Neural progenitor cell (in vitro differentiated cells): Measurements from ENCODE around the gene ZFYVE19. TPM values are rescaled to one million over a fixed set of nuclear protein-coding genes. Genes with fewer than 3 reads are reported as not detected.

ENCODE experiments used
- DNase-seq: peaks from one replicate; pipeline ENCODE4 v3.0.0-alpha.2; 2016; ENCODE audit warnings: low spot score
- H2AFZ ChIP-seq: fragments of 200-600 bp; sonication (generic); replicated peaks from 2 replicates; pipeline ENCODE4 v1.6.1; 2016; ENCODE audit warnings: antibody characterized with exemption
- H3F3A ChIP-seq: fragments of 200-600 bp; sonication (generic); 2 replicates; pipeline ENCODE4 v1.6.1; 2016; ENCODE audit warnings: antibody characterized with exemption, low read depth
- H3K27ac ChIP-seq: fragments of 200-600 bp; sonication (generic); 2 replicates; pipeline ENCODE4 v1.5.1; 2016; ENCODE audit warnings: mild to moderate bottlenecking
- H3K27me3 ChIP-seq: fragments of 200-600 bp; sonication (generic); 2 replicates; pipeline ENCODE4 v1.6.1; 2016; ENCODE audit warnings: mild to moderate bottlenecking, moderate library complexity
- H3K36me3 ChIP-seq: fragments of 200-600 bp; sonication (generic); 2 replicates; pipeline ENCODE4 v1.5.1; 2016
- H3K4me1 ChIP-seq: fragments of 200-600 bp; sonication (generic); 2 replicates; pipeline ENCODE4 v1.6.1; 2016; ENCODE audit warnings: mixed run types
- H3K4me2 ChIP-seq: fragments of 200-600 bp; sonication (generic); 2 replicates; pipeline ENCODE4 v1.6.1; 2016
- H3K4me3 ChIP-seq: fragments of 200-600 bp; sonication (generic); 2 replicates; pipeline ENCODE4 v1.5.1; 2016
- H3K79me2 ChIP-seq: fragments of 200-600 bp; sonication (generic); 2 replicates; pipeline ENCODE4 v1.6.1; 2016; ENCODE audit warnings: low read depth
- H3K9ac ChIP-seq: fragments of 200-600 bp; sonication (generic); 2 replicates; pipeline ENCODE4 v1.6.1; 2016
- H3K9me3 ChIP-seq: fragments of 200-600 bp; sonication (generic); 2 replicates; pipeline ENCODE4 v1.5.1; 2016; ENCODE audit warnings: low read depth
- H4K20me1 ChIP-seq: fragments of 200-600 bp; sonication (generic); 2 replicates; pipeline ENCODE4 v1.6.1; 2016; ENCODE audit warnings: low read depth
- H3K27ac Mint-ChIP-seq: 3 replicates; pipeline ENCODE4 v1.8.0; 2021; ENCODE audit warnings: mixed read lengths
- H3K27me3 Mint-ChIP-seq: 2 replicates; pipeline ENCODE4 v1.8.0; 2022; ENCODE audit warnings: low read depth, mild to moderate bottlenecking, inconsistent platforms, moderate library complexity, mixed read lengths; ENCODE audit not compliant: insufficient read depth
- H3K36me3 Mint-ChIP-seq: 3 replicates; pipeline ENCODE4 v1.8.0; 2021; ENCODE audit warnings: mixed read lengths
- H3K4me1 Mint-ChIP-seq: 3 replicates; pipeline ENCODE4 v1.8.0; 2021; ENCODE audit warnings: mixed read lengths
- H3K4me3 Mint-ChIP-seq: 3 replicates; pipeline ENCODE4 v1.8.0; 2021; ENCODE audit warnings: mild to moderate bottlenecking, moderate library complexity, mixed read lengths
- H3K9me3 Mint-ChIP-seq: 3 replicates; pipeline ENCODE4 v1.8.0; 2020; ENCODE audit warnings: mixed read lengths
- CTCF ChIP-seq: fragments of 200-600 bp; sonication (generic); IDR thresholded peaks from 2 replicates; pipeline ENCODE4 v1.5.1; 2017; ENCODE audit warnings: antibody characterized with exemption, mild to moderate bottlenecking
- EZH2 ChIP-seq: fragments of 200-600 bp; sonication (generic); IDR thresholded peaks from 2 replicates; pipeline ENCODE4 v1.6.1; 2017; ENCODE audit warnings: antibody characterized with exemption, mild to moderate bottlenecking, moderate library complexity
- EZH2phosphoT487 ChIP-seq: fragments of 200-600 bp; sonication (generic); IDR thresholded peaks from 2 replicates; pipeline ENCODE4 v1.6.1; 2017; ENCODE audit warnings: antibody characterized with exemption
- total RNA-seq: library from RNA; depleted of rRNA; stranded (reverse); fragments of >200 nt; gene quantifications from 2 replicates; pipeline ENCODE4 v1.2.3, GENCODE V29; 2015; ENCODE audit warnings: low replicate concordance

Gene ZFYVE19
- total RNA-seq, 1 donor from 2014 or later, result 19.3 TPM

GRCh38 chr15:40769274-40770146, 37.4 kb upstream of the ZFYVE19 start, which contains the start of gene C15orf62:
Gene C15orf62, plus strand, starts transcription at chr15:40769980. Its CDS starts 516 bp downstream, at chr15:40770496.
- no peaks in the 10 kb centered on the region for H4K20me1 ChIP-seq
- no peak within 1 kb of the TSS for H3K27ac ChIP-seq
- Mint-ChIP-seq H3K36me3 (peaks cover 4% of the 10 kb centered on the region), H3K27ac (no peak within 1 kb of the TSS), H3K4me1 (peaks cover 36% of the 10 kb centered on the region), H3K4me3 (no peak within 1 kb of the TSS), H3K9me3 (no peaks in the 10 kb centered on the region), H3K27me3 (peaks cover 8% of the 10 kb centered on the region)
- DNase-seq, result no peak
- H3K9ac ChIP-seq, result no peak within 1 kb of the TSS
- H3K4me3 ChIP-seq, result no peak within 1 kb of the TSS
- no peaks in the 10 kb centered on the region for H3K36me3 ChIP-seq
- H3K79me2 ChIP-seq, result no peaks in the 10 kb centered on the region
- H3K4me1 ChIP-seq, result peaks cover 21% of the 10 kb centered on the region
- peaks cover 19% of the 10 kb centered on the region for H3F3A ChIP-seq
- H2AFZ ChIP-seq, result no peak within 1 kb of the TSS
- no peak for TF ChIP-seq CTCF
- TF ChIP-seq EZH2, result no peak
- no peak for TF ChIP-seq EZH2phosphoT487
- no peaks in the 10 kb centered on the region for H3K9me3 ChIP-seq
- H3K4me2 ChIP-seq, result no peak within 1 kb of the TSS
- H3K27me3 ChIP-seq, result peaks cover 10% of the 10 kb centered on the region

- no peak overlapping the region for H3K9ac ChIP-seq
- no peak overlapping the region for H3K4me3 ChIP-seq
- H3K4me1 Mint-ChIP-seq, result peaks cover 28% of the 10 kb centered on the region
- H3K27me3 ChIP-seq, result peaks cover 3% of the 10 kb centered on the region
- no peak overlapping the region for H3K27ac Mint-ChIP-seq
- H4K20me1 ChIP-seq, result no peaks in the 10 kb centered on the region
- no peak overlapping the region for H3K4me2 ChIP-seq
- H3K9me3 Mint-ChIP-seq, result no peaks in the 10 kb centered on the region
- H3K27ac ChIP-seq, result no peak overlapping the region
- no peak for DNase-seq
- H3K4me3 Mint-ChIP-seq, result no peak overlapping the region
- H3K79me2 ChIP-seq, result no peaks in the 10 kb centered on the region
- peaks cover 16% of the 10 kb centered on the region for H3K4me1 ChIP-seq
- TF ChIP-seq EZH2, result no peak
- no peak for TF ChIP-seq CTCF
- TF ChIP-seq EZH2phosphoT487, result no peak
- H3K27me3 Mint-ChIP-seq, result peaks cover 7% of the 10 kb centered on the region
- H3K36me3 ChIP-seq, result no peaks in the 10 kb centered on the region
- peaks cover 9% of the 10 kb centered on the region for H3K36me3 Mint-ChIP-seq
- H3K9me3 ChIP-seq, result no peaks in the 10 kb centered on the region
- peaks cover 12% of the 10 kb centered on the region for H3F3A ChIP-seq
- no peak overlapping the region for H2AFZ ChIP-seq
Measured at GRCh38 chr15:40770147-40770721, 36.7 kb upstream of the ZFYVE19 start.

GRCh38 chr15:40771242-40771641, 35.6 kb upstream of the ZFYVE19 start:
- Histone ChIP-seq H3K9me3 (no peaks in the 10 kb centered on the region), H3K4me1 (peaks cover 6% of the 10 kb centered on the region), H3K4me2 (no peak overlapping the region), H3K4me3 (no peak overlapping the region), H3K27me3 (no peaks in the 10 kb centered on the region), H3K27ac (no peak overlapping the region), H4K20me1 (no peaks in the 10 kb centered on the region), H3F3A (peaks cover 2% of the 10 kb centered on the region), H3K79me2 (no peaks in the 10 kb centered on the region), H3K9ac (no peak overlapping the region), H3K36me3 (no peaks in the 10 kb centered on the region), H2AFZ (no peak overlapping the region)
- no peaks in the 10 kb centered on the region for H3K9me3 Mint-ChIP-seq
- peaks cover 3% of the 10 kb centered on the region for H3K27me3 Mint-ChIP-seq
- TF ChIP-seq CTCF, result no peak
- no peak for TF ChIP-seq EZH2
- no peak for TF ChIP-seq EZH2phosphoT487
- peaks cover 18% of the 10 kb centered on the region for H3K4me1 Mint-ChIP-seq
- no peak overlapping the region for H3K27ac Mint-ChIP-seq
- no peak overlapping the region for H3K4me3 Mint-ChIP-seq
- H3K36me3 Mint-ChIP-seq, result peaks cover 9% of the 10 kb centered on the region
- no peak for DNase-seq
